Fibroblast of lung (primary cell): ENCODE measurements around the gene PRAF2.

Experiments used
- EZH2 ChIP-seq: IDR thresholded peaks from 2 replicates; pipeline ENCODE4 v1.5.1; 2012; ENCODE audit warnings: low read length, control low read depth, mild to moderate bottlenecking; ENCODE audit errors: missing control alignments
- TF ChIP-seq, protein P1 (sequence below), 2 donors: IDR thresholded peaks in 1 of 2; conservative IDR thresholded peaks in 1 of 2; 1 replicate in 1 of 2; 2 replicates in 1 of 2; pipeline ENCODE4 v1.5.1; 2011 to 2012; ENCODE audit warnings: low read length in 2 of 2, control low read depth in 1 of 2, inconsistent platforms in 1 of 2, low read depth in 1 of 2, mild to moderate bottlenecking in 1 of 2

DNA sequence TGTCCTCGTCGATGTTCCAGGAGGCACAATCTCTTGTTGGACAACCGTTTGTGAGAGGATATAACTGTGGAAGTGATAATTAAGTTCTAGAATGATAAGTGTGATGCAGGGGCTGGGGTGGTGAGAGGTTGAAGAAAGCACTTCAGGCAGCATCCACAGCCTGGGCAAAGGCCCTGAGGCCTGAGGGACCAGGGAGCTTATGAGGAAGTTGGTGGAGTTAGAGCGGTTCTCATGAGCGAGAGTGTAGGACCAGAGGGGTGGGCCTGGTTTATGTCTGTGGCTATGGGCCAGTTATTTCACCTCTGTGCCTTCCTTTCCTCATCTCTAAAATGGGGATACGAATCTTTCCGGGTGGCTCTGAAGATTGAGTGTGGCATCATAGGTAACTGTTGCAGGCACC, 12.3 kb downstream of the PRAF2 start:
- TF ChIP-seq, protein P1, sequence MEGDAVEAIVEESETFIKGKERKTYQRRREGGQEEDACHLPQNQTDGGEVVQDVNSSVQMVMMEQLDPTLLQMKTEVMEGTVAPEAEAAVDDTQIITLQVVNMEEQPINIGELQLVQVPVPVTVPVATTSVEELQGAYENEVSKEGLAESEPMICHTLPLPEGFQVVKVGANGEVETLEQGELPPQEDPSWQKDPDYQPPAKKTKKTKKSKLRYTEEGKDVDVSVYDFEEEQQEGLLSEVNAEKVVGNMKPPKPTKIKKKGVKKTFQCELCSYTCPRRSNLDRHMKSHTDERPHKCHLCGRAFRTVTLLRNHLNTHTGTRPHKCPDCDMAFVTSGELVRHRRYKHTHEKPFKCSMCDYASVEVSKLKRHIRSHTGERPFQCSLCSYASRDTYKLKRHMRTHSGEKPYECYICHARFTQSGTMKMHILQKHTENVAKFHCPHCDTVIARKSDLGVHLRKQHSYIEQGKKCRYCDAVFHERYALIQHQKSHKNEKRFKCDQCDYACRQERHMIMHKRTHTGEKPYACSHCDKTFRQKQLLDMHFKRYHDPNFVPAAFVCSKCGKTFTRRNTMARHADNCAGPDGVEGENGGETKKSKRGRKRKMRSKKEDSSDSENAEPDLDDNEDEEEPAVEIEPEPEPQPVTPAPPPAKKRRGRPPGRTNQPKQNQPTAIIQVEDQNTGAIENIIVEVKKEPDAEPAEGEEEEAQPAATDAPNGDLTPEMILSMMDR (conservative IDR thresholded peaks at IDR 0.05 in 1 of 2, IDR thresholded peaks at IDR 0.05 in 1 of 2; ENCODE audit: low read depth in 1 of 2, low read length in 2 of 2), result no peak
- TF ChIP-seq EZH2, result no peak
